ENCODE data around the gene SLC35E2B. TPM values are rescaled to one million over a fixed set of nuclear protein-coding genes. Genes with fewer than 3 reads are reported as not detected.
"Not testable (repeated sequence)": the region's sequence is repeated elsewhere in the genome, so short reads cannot be mapped to it uniquely, and the experiment has no call there.

Gene SLC35E2B
- total RNA-seq, 2 donors from 2014 or later = 41.5 to 57.8 TPM

DNA sequence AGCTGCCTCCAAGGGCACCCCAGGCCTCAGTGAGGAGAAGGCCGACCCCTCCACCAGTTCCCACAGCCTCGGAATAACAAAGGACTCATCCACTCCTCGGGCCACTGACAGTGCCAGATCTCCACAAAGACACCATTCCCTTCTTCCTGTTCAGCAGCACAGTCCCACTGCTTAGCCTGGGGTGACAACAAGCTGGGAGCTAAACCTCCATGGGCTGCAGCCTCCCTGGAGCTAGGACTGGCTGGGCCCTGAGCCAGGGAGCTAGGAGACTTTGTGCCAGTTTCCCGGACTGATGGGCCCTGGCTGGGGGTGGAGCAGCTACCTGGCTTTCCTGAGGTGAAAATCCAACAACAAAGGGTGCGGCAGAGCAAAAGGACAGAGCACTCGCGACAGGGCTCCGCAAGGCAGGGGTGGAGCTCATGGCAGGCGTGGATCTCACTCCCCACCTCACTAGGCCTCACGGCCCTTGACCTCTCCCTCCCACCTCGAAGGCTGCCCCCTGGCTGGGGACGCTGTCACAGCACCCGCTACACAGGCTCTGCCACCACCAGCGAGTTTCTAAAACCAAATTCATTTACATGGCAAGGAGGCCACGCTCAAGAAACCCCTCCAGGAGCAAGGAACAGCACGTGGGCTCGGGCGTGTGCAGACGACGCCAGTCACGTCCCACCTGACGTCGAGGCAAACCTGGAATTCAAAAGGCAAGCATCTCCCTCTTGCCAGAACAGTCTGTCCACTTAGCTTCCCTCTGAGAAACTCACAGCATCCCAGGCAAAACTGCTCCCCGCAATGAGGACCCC, 13.8 kb downstream of the SLC35E2B start:
- Histone ChIP-seq H3K4me3 (peak overlapping the region; percentile 4), H3K4me1 (peaks cover 10% of the 10 kb centered on the region)

DNA sequence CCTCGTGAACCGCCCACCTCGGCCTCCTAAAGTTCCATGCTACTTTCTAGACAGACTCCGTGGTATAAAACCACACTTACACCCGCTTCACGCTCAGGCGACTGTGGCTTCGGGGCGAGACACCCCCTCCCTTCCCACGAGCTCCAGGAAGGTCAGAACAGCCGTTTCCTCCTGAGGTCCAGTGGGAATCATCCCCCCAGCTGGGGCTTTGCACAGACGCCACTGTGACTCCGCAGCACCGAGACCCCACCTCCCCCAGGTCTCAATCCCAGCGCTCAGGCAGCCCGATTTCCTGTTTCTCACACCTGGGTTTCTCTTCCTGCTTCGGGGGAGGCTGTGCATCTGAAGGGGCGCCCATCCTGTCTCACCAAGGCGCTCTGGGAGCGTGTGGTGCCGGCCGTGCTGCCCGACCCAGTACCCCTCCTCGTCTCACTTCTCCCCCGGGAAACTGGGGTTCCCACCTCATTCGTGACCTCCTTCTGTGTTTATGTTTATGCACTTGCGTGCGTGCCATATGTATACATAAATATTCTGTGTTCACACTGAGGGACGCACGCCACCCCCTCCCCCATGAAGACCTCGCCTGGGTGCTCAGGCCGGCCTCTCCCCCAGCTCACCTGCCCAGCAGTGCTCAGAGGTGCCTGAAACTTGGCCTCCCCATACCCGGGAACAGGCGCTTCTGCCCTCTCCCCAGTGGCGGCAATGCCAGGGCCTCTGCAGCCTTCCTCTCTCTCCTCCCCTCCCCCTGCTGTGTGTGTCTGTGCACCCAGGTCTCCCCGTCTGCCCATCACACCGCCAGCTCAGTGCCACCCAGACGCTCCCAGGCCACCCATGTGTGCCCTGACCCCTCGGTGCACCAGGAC, 14.6 kb downstream of the SLC35E2B start:
- no peaks in the 10 kb centered on the region for H3K27me3 ChIP-seq
- H3K9me3 ChIP-seq = no peaks in the 10 kb centered on the region
- no peaks in the 10 kb centered on the region for H3K36me3 ChIP-seq
- peak overlapping the region; percentile 80 for H3K27ac ChIP-seq
- H3K4me1 ChIP-seq = peaks cover 10% of the 10 kb centered on the region
- TF ChIP-seq, protein P1, sequence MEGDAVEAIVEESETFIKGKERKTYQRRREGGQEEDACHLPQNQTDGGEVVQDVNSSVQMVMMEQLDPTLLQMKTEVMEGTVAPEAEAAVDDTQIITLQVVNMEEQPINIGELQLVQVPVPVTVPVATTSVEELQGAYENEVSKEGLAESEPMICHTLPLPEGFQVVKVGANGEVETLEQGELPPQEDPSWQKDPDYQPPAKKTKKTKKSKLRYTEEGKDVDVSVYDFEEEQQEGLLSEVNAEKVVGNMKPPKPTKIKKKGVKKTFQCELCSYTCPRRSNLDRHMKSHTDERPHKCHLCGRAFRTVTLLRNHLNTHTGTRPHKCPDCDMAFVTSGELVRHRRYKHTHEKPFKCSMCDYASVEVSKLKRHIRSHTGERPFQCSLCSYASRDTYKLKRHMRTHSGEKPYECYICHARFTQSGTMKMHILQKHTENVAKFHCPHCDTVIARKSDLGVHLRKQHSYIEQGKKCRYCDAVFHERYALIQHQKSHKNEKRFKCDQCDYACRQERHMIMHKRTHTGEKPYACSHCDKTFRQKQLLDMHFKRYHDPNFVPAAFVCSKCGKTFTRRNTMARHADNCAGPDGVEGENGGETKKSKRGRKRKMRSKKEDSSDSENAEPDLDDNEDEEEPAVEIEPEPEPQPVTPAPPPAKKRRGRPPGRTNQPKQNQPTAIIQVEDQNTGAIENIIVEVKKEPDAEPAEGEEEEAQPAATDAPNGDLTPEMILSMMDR (IDR thresholded peaks at IDR 0.05) = no peak
- H3K9ac ChIP-seq (ENCODE audit: low read depth in 2 of 2, low read length in 2 of 2) = peak overlapping the region; percentile 55 to 87
- peak overlapping the region; percentile 4 for H3K4me3 ChIP-seq
- intact Hi-C loops (cut with DNase I) = no loop called here
- DNase-seq = peak; percentile 47

More for the DNA sequence above, 13.8 kb downstream of the SLC35E2B start:
- H3K9ac ChIP-seq (ENCODE audit: low read depth in 2 of 2, low read length in 2 of 2) = peak overlapping the region; percentile 55 to 87
- H3K9me3 ChIP-seq = no peaks in the 10 kb centered on the region
- no peaks in the 10 kb centered on the region for H3K36me3 ChIP-seq
- peak; percentile 93 for DNase-seq
- H3K27ac ChIP-seq = peak overlapping the region; percentile 80
- TF ChIP-seq, protein P1 (IDR thresholded peaks at IDR 0.05) = peak; percentile 37
- H3K27me3 ChIP-seq = no peaks in the 10 kb centered on the region
- intact Hi-C loops (cut with DNase I) = no loop called here

DNA sequence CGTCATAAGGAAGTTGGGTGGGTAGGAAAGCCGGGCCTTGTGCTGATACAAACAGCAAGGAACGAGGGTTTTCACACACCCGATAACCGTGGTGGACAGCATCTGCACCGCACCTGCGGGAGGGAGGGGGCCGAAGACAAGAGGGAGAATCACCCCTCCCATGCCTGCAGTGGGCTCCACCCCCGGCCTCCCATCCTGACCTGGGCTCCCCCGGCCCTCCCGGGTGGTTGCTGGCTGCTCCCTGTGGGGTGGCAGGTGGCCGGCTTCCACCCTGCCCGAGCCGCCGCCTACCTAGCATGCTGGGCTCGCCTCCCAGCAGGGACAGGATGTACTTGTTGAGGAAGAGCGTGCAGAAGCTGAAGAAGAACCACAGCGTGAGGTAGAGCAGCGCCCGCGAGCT, 16.5 kb downstream of the SLC35E2B start:
- H3K36me3 ChIP-seq; H3K4me3 ChIP-seq; H3K27ac ChIP-seq; H3K27me3 ChIP-seq; H3K4me1 ChIP-seq; H3K9ac ChIP-seq (ENCODE audit: low read depth in 2 of 2, low read length in 2 of 2); intact Hi-C loops (cut with DNase I); H3K9me3 ChIP-seq; DNase-seq: not testable (repeated sequence)

DNA sequence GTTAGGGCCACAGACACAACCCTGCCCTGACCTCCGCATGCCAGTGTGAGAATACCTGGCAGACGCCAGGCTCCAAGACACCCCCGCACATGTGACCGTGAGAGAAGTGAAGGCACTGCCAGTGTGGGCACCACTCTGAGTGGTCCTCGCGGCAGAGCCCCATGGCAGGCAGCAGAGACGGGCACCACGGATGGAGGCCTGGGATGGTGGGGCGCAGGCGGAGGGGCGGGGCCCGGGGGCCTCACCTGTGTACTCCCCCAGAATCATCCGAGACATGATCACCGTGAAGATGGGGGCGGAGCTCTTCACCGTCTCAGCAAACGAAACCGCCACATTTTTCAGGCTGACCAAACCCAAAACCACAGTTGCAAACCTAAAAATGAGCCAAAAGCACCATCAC, 17.4 kb downstream of the SLC35E2B start:
- H3K9ac ChIP-seq (ENCODE audit: low read depth in 2 of 2, low read length in 2 of 2); H3K36me3 ChIP-seq; H3K4me1 ChIP-seq; H3K27me3 ChIP-seq; DNase-seq; intact Hi-C loops (cut with DNase I); H3K4me3 ChIP-seq; H3K27ac ChIP-seq; H3K9me3 ChIP-seq: not testable (repeated sequence)

DNA sequence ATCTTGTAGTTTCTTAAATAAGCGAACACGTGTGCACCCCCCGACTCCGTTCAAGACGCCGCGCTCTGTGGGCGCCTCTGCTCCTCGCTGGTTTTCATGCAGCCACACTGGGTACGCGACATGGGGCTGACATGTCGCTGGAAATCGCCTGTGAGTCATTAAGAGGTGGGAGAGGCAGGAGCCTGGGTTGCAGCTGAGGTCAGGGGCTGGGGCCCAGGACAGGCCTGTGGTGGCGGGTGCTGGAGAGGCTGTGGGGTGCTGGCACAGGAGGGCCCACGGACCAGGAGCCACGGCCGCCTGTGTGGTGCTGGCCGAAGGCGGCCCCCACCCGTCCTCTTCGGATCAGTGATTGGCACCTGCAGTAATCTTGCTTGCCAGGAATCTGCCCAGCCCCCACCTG, 17.8 kb downstream of the SLC35E2B start:
- H3K27ac ChIP-seq; H3K4me3 ChIP-seq; DNase-seq; intact Hi-C loops (cut with DNase I); H3K27me3 ChIP-seq; H3K36me3 ChIP-seq; H3K9me3 ChIP-seq; H3K9ac ChIP-seq (ENCODE audit: low read depth in 2 of 2, low read length in 2 of 2); H3K4me1 ChIP-seq: not testable (repeated sequence)

DNA sequence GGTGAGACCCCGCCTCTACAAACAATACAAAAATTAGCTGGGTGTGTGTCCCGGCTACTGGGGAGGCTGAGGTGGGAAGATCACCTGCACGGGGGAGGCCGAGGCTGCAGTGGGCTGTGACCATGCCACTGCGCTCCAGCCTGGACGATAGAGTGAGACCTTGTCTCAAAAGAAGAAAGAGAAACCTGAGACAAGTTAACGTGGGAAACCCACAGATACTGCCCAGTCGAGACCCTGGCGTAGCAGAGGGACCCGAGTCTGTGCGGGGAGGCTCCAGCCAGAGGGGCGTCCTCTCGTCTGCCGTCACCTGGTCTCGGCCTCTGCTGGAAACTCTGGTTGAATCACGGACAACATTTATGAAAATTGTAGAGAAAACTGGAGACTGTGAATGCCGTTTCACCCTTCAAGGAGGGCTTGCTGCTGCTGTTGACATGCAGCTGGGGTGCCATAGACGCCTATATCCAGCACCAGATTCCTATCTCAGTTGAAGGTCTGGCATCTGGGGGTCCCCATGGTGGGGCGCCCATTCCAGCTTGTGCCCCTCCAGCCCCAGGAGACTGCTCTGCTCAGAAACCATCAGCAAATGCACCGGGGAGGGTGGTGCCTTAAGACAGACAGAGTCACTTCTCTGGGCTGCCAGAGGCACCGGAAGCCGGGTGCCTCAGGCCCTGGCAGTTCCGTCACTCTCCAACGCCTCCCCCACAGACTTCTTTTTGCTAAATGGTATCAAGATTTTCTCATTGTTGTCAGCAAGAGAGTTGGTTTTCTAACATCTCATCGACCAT, 20.2 kb downstream of the SLC35E2B start:
- intact Hi-C loops (cut with DNase I) = no loop called here

More for the DNA sequence above, 20.2 kb downstream of the SLC35E2B start:
- TF ChIP-seq, protein P1 (IDR thresholded peaks at IDR 0.05) = no peak
- no peaks in the 10 kb centered on the region for H3K9me3 ChIP-seq
- no peak overlapping the region for H3K27ac ChIP-seq
- no peak for DNase-seq
- H3K36me3 ChIP-seq = peaks cover 8% of the 10 kb centered on the region
- H3K27me3 ChIP-seq = no peaks in the 10 kb centered on the region
- no peaks in the 10 kb centered on the region for H3K4me1 ChIP-seq
- H3K9ac ChIP-seq (ENCODE audit: low read depth in 2 of 2, low read length in 2 of 2) = no peak overlapping the region
- H3K4me3 ChIP-seq = no peak overlapping the region
